HepG2 (cell line): Measurements from ENCODE around the gene C2orf76. TPM values are rescaled to one million over a fixed set of nuclear protein-coding genes. Genes with fewer than 3 reads are reported as not detected.

ENCODE experiments used
- ARHGAP35 ChIP-seq: sonication (generic); formaldehyde crosslinking; IDR thresholded peaks from 2 replicates; pipeline ENCODE4 v1.9.0; 2022; ENCODE audit warnings: mild to moderate bottlenecking, inconsistent platforms, moderate library complexity, missing genetic modification reagents, borderline replicate concordance
- ATM ChIP-seq: fragments of 450-650 bp; IDR thresholded peaks from 2 replicates; pipeline ENCODE4 v1.7.1; 2017; ENCODE audit warnings: mild to moderate bottlenecking, borderline replicate concordance
- ATRX ChIP-seq: sonication (generic); formaldehyde crosslinking; IDR thresholded peaks from 2 replicates; pipeline ENCODE4 v1.4.0; 2020; ENCODE audit warnings: missing genetic modification reagents, borderline replicate concordance
- CHD2 ChIP-seq: IDR thresholded peaks from 2 replicates; pipeline ENCODE4 v1.6.1; 2011; ENCODE audit warnings: low read depth, low read length, improper control_type of control experiment
- DR1 ChIP-seq: sonication (generic); formaldehyde crosslinking; IDR thresholded peaks from 2 replicates; pipeline ENCODE4 v1.8.0; 2021; ENCODE audit warnings: mild to moderate bottlenecking, missing genetic modification reagents, inconsistent platforms
- GPN1 ChIP-seq: sonication (generic); formaldehyde crosslinking; IDR thresholded peaks from 2 replicates; pipeline ENCODE4 v1.5.1; 2020; ENCODE audit warnings: missing genetic modification reagents, borderline replicate concordance
- HIVEP1 ChIP-seq: sonication (generic); formaldehyde crosslinking; IDR thresholded peaks from 2 replicates; pipeline ENCODE4 v1.4.0; 2020; ENCODE audit warnings: mild to moderate bottlenecking, missing genetic modification reagents
- MAFK ChIP-seq, 2 experiments: IDR thresholded peaks in 1 of 2; conservative IDR thresholded peaks in 1 of 2; 2 replicates each; pipeline ENCODE4 v1.6.1; 2011; ENCODE audit warnings: improper control_type of control experiment in 2 of 2, low read length in 2 of 2
- MTF1 ChIP-seq: sonication (generic); formaldehyde crosslinking; IDR thresholded peaks from 2 replicates; pipeline ENCODE4 v1.5.0; 2020; ENCODE audit warnings: missing genetic modification reagents
- MXD1 ChIP-seq: sonication (generic); formaldehyde crosslinking; IDR thresholded peaks from 2 replicates; pipeline ENCODE4 v1.4.0; 2020; ENCODE audit warnings: mild to moderate bottlenecking, missing genetic modification reagents
- POLR2A ChIP-seq, 2 experiments: IDR thresholded peaks; 2 replicates each; pipeline ENCODE4 v1.6.1; 2011; ENCODE audit warnings: low read depth in 2 of 2, low read length in 2 of 2, mild to moderate bottlenecking in 1 of 2, moderate library complexity in 1 of 2; ENCODE audit not compliant: insufficient read depth in 1 of 2
- ZBTB46 ChIP-seq: sonication (generic); formaldehyde crosslinking; IDR thresholded peaks from 2 replicates; pipeline ENCODE4 v1.4.0; 2020; ENCODE audit warnings: mild to moderate bottlenecking, missing genetic modification reagents, borderline replicate concordance
- ZFY ChIP-seq: sonication (generic); formaldehyde crosslinking; IDR thresholded peaks from 2 replicates; pipeline ENCODE4 v1.4.0; 2020; ENCODE audit warnings: missing genetic modification reagents
- ZNF230 ChIP-seq: sonication (generic); formaldehyde crosslinking; IDR thresholded peaks from 2 replicates; pipeline ENCODE4 v1.4.0; 2020; ENCODE audit warnings: mild to moderate bottlenecking, missing genetic modification reagents
- ZNF543 ChIP-seq: sonication (generic); formaldehyde crosslinking; IDR thresholded peaks from 2 replicates; pipeline ENCODE4 v1.4.0; 2020; ENCODE audit warnings: mild to moderate bottlenecking, missing genetic modification reagents
- ZNF557 ChIP-seq: sonication (generic); formaldehyde crosslinking; IDR thresholded peaks from 2 replicates; pipeline ENCODE4 v1.4.0; 2020; ENCODE audit warnings: missing genetic modification reagents
- ZNF761 ChIP-seq: sonication (generic); formaldehyde crosslinking; conservative IDR thresholded peaks from 2 replicates; pipeline ENCODE4 v1.4.0; 2020; ENCODE audit warnings: mild to moderate bottlenecking, missing genetic modification reagents
- ZNF816 ChIP-seq: sonication (generic); formaldehyde crosslinking; IDR thresholded peaks from 2 replicates; pipeline ENCODE4 v1.8.0; 2022; ENCODE audit warnings: missing genetic modification reagents, mild to moderate bottlenecking, borderline replicate concordance
- ZSCAN22 ChIP-seq: sonication (generic); formaldehyde crosslinking; IDR thresholded peaks from 2 replicates; pipeline ENCODE4 v1.4.0; 2020; ENCODE audit warnings: mild to moderate bottlenecking, missing genetic modification reagents
- polyA plus RNA-seq, 8 experiments: library from polyadenylated mRNA; depleted of rRNA in 3 of 8; stranded (reverse) in 7 of 8; unstranded in 1 of 8; fragments of >200 nt; fragmentation: Illumina TruSeq in 4 of 8; extraction: Trizol in 4 of 8; gene quantifications; 2 replicates each; pipeline versions ENCODE4 v1.2.1 to v1.2.3, GENCODE V29; 2011 to 2016; ENCODE audit warnings: low read depth in 4 of 8, missing spikeins in 1 of 8, mixed read lengths in 1 of 8; ENCODE audit not compliant: insufficient read depth in 1 of 8
- total RNA-seq, 5 experiments: library from RNA; depleted of rRNA; stranded (reverse); fragments of >200 nt; fragmentation: Illumina TruSeq; extraction: Trizol; gene quantifications; 2 replicates each; pipeline ENCODE4 v1.2.3, GENCODE V29; 2016; ENCODE audit warnings: low read depth in 1 of 5
- TF ChIP-seq, protein P1 (sequence below): sonication (generic); formaldehyde crosslinking; IDR thresholded peaks from 2 replicates; pipeline ENCODE4 v1.4.0; 2020; ENCODE audit warnings: missing genetic modification reagents, low read depth, mild to moderate bottlenecking, borderline replicate concordance
- TF ChIP-seq, protein P2 (sequence below): sonication (generic); formaldehyde crosslinking; conservative IDR thresholded peaks from 2 replicates; pipeline ENCODE4 v1.4.0; 2020; ENCODE audit warnings: missing genetic modification reagents
- TF ChIP-seq, protein P3 (sequence below): sonication (generic); formaldehyde crosslinking; IDR thresholded peaks from 2 replicates; pipeline ENCODE4 v1.4.0; 2020; ENCODE audit warnings: missing genetic modification reagents, borderline replicate concordance

Gene C2orf76
- total and polyA plus RNA-seq, 2 of the 13 experiments (the other 11 are each of a cell fraction or from before 2014, with no cell fraction given), result 7.7 to 8.5 TPM

DNA sequence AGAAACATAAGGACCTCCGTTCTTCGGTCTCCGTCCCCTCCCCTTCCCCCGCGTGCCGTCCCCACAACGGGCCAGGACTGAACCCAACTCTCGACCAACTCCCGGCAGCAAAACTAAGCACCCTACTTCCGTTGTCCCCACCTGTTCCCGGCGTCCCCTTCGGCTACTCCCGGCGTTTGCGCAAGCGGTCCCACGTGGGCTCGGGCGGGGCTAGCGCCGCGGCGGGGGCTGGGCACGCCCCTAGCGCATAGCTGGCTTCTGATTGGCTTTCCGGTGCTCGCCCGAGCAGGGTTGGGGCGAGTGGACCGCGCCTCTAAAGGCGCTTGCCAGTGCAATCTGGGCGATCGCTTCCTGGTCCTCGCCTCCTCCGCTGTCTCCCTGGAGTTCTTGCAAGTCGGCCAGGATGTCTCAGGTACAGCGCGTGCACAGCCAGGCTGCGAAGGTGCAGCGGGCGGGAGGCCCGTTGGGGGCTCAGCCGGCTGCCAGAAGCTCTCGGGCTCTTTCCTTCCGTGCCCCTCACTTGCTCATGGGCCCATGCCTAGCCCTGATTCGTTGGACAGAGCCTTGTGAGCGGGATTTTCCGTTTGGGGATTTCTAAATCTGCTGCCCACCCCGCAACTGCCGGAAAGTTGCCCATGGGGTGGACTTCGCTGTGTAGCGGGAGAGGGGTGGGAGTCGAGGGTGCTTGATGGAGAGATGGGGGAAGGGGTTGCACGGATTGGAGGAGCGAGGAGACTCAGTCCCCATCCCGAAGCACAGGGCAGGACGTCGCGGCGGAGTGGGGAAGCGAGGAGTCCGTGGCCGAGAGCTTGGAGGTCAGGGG, at the start of gene C2orf76, which contains the start of gene DBI (continued):
- TF ChIP-seq, protein P1, sequence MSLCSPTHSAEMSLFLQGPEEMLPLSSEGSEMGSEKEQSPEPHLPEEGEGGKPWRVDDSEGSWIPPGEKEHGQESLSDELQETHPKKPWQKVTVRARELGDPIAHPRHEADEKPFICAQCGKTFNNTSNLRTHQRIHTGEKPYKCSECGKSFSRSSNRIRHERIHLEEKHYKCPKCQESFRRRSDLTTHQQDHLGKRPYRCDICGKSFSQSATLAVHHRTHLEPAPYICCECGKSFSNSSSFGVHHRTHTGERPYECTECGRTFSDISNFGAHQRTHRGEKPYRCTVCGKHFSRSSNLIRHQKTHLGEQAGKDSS, result peak; percentile 9; the same call in 1 of the 2 replicates
- peak; percentile 84 for TF ChIP-seq MXD1
- TF ChIP-seq ZSCAN22 (CRISPR knock-in tag), result no peak
- no peak for TF ChIP-seq MAFK (conservative IDR thresholded peaks at IDR 0.05 in 1 of 2, IDR thresholded peaks at IDR 0.05 in 1 of 2; ENCODE audit: low read length in 2 of 2)
- peak; percentile 74; the same call in 1 of the 2 replicates for TF ChIP-seq ARHGAP35 (CRISPR knock-in tag)
- TF ChIP-seq ZBTB46, result no peak
- TF ChIP-seq ZFY (CRISPR knock-in tag), result peak; percentile 69
- TF ChIP-seq POLR2A (IDR thresholded peaks at IDR 0.05; ENCODE audit: insufficient read depth in 1 of 2, low read depth in 2 of 2, low read length in 2 of 2), result peak; percentile 87 to 98
- TF ChIP-seq CHD2, result no peak; the same call in 1 of the 2 replicates
- peak; percentile 51; the same call in 1 of the 2 replicates for TF ChIP-seq ZNF557
- peak; percentile 55; the same call in 1 of the 2 replicates for TF ChIP-seq ZNF543
- TF ChIP-seq DR1 (CRISPR knock-in tag), result peak; percentile 96
- no peak for TF ChIP-seq MTF1 (CRISPR knock-in tag)
- TF ChIP-seq ATRX, result no peak
- TF ChIP-seq ZNF230 (CRISPR knock-in tag), result peak; percentile 63; the same call in 1 of the 2 replicates
- TF ChIP-seq, protein P2, sequence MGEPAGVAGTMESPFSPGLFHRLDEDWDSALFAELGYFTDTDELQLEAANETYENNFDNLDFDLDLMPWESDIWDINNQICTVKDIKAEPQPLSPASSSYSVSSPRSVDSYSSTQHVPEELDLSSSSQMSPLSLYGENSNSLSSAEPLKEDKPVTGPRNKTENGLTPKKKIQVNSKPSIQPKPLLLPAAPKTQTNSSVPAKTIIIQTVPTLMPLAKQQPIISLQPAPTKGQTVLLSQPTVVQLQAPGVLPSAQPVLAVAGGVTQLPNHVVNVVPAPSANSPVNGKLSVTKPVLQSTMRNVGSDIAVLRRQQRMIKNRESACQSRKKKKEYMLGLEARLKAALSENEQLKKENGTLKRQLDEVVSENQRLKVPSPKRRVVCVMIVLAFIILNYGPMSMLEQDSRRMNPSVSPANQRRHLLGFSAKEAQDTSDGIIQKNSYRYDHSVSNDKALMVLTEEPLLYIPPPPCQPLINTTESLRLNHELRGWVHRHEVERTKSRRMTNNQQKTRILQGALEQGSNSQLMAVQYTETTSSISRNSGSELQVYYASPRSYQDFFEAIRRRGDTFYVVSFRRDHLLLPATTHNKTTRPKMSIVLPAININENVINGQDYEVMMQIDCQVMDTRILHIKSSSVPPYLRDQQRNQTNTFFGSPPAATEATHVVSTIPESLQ (CRISPR knock-in tag), result no peak
- peak; percentile 93 for TF ChIP-seq HIVEP1 (CRISPR knock-in tag)
- TF ChIP-seq, protein P3, sequence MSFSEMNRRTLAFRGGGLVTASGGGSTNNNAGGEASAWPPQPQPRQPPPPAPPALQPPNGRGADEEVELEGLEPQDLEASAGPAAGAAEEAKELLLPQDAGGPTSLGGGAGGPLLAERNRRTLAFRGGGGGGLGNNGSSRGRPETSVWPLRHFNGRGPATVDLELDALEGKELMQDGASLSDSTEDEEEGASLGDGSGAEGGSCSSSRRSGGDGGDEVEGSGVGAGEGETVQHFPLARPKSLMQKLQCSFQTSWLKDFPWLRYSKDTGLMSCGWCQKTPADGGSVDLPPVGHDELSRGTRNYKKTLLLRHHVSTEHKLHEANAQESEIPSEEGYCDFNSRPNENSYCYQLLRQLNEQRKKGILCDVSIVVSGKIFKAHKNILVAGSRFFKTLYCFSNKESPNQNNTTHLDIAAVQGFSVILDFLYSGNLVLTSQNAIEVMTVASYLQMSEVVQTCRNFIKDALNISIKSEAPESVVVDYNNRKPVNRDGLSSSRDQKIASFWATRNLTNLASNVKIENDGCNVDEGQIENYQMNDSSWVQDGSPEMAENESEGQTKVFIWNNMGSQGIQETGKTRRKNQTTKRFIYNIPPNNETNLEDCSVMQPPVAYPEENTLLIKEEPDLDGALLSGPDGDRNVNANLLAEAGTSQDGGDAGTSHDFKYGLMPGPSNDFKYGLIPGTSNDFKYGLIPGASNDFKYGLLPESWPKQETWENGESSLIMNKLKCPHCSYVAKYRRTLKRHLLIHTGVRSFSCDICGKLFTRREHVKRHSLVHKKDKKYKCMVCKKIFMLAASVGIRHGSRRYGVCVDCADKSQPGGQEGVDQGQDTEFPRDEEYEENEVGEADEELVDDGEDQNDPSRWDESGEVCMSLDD (CRISPR knock-in tag), result no peak; the same call in 1 of the 2 replicates
- peak; percentile 81 for TF ChIP-seq ZNF816 (CRISPR knock-in tag)
- TF ChIP-seq ATM, result no peak
- TF ChIP-seq ZNF761 (CRISPR knock-in tag), result peak; percentile 44; the same call in 1 of the 2 replicates
- 0 out of 2 replicates have a peak, but pooled peaks have one; percentile 18 for TF ChIP-seq GPN1 (CRISPR knock-in tag)
